ENCODE measurements around the gene MYBPC2.

MYBPC2 gene

GRCh38 chr19:50419022-50419579 is 13.6 kb upstream of the MYBPC2 start (continued):
- TF ChIP-seq PATZ1 (tag by site-specific recombination; IDR thresholded peaks at IDR 0.05) (0 out of 2 replicates have a peak, but pooled peaks have one; percentile 12), ZIC2 (tag by site-specific recombination; IDR thresholded peaks at IDR 0.05) (no peak), KLF8 (tag by site-specific recombination; IDR thresholded peaks at IDR 0.05) (0 out of 2 replicates have a peak, but pooled peaks have one; percentile 27), GLI4 (tag by site-specific recombination; IDR thresholded peaks at IDR 0.05) (no peak), ZNF16 (tag by site-specific recombination; IDR thresholded peaks at IDR 0.05; ENCODE audit: low read depth) (no peak), ZNF23 (tag by site-specific recombination; IDR thresholded peaks at IDR 0.05; ENCODE audit: borderline replicate concordance) (no peak), GLIS2 (tag by site-specific recombination; IDR thresholded peaks at IDR 0.05) (0 out of 2 replicates have a peak, but pooled peaks have one; percentile 5), ZNF214 (tag by site-specific recombination; IDR thresholded peaks at IDR 0.05; ENCODE audit: borderline replicate concordance) (no peak), ZNF2 (tag by site-specific recombination; IDR thresholded peaks at IDR 0.05) (no peak), ZNF785 (tag by site-specific recombination; IDR thresholded peaks at IDR 0.05) (no peak), GLIS1 (tag by site-specific recombination; IDR thresholded peaks at IDR 0.05) (no peak), ZBTB44 (tag by site-specific recombination; IDR thresholded peaks at IDR 0.05) (no peak), ZNF354C (tag by site-specific recombination; IDR thresholded peaks at IDR 0.05; ENCODE audit: borderline replicate concordance, low read depth) (no peak), ZNF571 (tag by site-specific recombination; IDR thresholded peaks at IDR 0.05) (no peak), YY1 (tag by site-specific recombination; IDR thresholded peaks at IDR 0.05) (no peak), ZNF18 (tag by site-specific recombination; IDR thresholded peaks at IDR 0.05) (no peak), ZNF518A (tag by site-specific recombination; conservative IDR thresholded peaks at IDR 0.05; ENCODE audit: low read depth) (no peak), ZNF76 (tag by site-specific recombination; IDR thresholded peaks at IDR 0.05; ENCODE audit: borderline replicate concordance, low read depth) (no peak), PRDM4 (tag by site-specific recombination; IDR thresholded peaks at IDR 0.05) (no peak)
- TF ChIP-seq, protein P1, sequence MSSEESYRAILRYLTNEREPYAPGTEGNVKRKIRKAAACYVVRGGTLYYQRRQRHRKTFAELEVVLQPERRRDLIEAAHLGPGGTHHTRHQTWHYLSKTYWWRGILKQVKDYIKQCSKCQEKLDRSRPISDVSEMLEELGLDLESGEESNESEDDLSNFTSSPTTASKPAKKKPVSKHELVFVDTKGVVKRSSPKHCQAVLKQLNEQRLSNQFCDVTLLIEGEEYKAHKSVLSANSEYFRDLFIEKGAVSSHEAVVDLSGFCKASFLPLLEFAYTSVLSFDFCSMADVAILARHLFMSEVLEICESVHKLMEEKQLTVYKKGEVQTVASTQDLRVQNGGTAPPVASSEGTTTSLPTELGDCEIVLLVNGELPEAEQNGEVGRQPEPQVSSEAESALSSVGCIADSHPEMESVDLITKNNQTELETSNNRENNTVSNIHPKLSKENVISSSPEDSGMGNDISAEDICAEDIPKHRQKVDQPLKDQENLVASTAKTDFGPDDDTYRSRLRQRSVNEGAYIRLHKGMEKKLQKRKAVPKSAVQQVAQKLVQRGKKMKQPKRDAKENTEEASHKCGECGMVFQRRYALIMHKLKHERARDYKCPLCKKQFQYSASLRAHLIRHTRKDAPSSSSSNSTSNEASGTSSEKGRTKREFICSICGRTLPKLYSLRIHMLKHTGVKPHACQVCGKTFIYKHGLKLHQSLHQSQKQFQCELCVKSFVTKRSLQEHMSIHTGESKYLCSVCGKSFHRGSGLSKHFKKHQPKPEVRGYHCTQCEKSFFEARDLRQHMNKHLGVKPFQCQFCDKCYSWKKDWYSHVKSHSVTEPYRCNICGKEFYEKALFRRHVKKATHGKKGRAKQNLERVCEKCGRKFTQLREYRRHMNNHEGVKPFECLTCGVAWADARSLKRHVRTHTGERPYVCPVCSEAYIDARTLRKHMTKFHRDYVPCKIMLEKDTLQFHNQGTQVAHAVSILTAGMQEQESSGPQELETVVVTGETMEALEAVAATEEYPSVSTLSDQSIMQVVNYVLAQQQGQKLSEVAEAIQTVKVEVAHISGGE (tag by site-specific recombination; conservative IDR thresholded peaks at IDR 0.05; ENCODE audit: low read depth), result no peak
- TF ChIP-seq, protein P2, sequence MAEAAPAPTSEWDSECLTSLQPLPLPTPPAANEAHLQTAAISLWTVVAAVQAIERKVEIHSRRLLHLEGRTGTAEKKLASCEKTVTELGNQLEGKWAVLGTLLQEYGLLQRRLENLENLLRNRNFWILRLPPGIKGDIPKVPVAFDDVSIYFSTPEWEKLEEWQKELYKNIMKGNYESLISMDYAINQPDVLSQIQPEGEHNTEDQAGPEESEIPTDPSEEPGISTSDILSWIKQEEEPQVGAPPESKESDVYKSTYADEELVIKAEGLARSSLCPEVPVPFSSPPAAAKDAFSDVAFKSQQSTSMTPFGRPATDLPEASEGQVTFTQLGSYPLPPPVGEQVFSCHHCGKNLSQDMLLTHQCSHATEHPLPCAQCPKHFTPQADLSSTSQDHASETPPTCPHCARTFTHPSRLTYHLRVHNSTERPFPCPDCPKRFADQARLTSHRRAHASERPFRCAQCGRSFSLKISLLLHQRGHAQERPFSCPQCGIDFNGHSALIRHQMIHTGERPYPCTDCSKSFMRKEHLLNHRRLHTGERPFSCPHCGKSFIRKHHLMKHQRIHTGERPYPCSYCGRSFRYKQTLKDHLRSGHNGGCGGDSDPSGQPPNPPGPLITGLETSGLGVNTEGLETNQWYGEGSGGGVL (tag by site-specific recombination; IDR thresholded peaks at IDR 0.05), result no peak
